NCI-H1436 treated with DMSO at 0.1 percent for 48 hours (cell line): ENCODE data around the gene LENG9.
"Not testable (repeated sequence)": the region's sequence is repeated elsewhere in the genome, so short reads cannot be mapped to it uniquely, and the experiment has no call there.

Experiments used
- DNase-seq: peaks from one replicate; lab custom pipeline; 2025; lab: John Stamatoyannopoulos, UW

LENG9 gene

GRCh38 chr19:54478677-54479266 lies 15.2 kb upstream of the LENG9 start:
- DNase-seq, result no peak

DNA sequence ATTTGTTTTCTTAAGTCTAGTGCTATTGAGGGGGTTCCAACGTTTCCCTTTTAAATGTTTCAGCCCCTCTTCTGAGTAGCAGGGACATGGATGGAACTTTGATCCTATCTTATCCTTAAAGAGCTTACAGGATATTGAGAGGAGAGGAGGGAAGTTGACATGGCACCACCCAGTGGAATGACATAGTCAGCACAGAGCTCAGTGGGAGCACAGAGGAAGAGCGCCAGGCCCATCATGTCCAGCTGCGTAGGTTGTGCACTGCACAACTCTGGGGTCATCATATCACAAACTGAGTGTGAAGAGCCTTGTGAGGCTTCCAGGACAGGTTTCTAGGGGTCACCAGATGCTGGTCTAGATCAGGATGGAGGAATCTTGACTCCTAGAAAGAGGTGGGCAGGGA lies 14.1 kb upstream of the LENG9 start:
- DNase-seq, result no peak

GRCh38 chr19:54475706-54476105 lies 12.1 kb upstream of the LENG9 start:
- no peak for DNase-seq

DNA sequence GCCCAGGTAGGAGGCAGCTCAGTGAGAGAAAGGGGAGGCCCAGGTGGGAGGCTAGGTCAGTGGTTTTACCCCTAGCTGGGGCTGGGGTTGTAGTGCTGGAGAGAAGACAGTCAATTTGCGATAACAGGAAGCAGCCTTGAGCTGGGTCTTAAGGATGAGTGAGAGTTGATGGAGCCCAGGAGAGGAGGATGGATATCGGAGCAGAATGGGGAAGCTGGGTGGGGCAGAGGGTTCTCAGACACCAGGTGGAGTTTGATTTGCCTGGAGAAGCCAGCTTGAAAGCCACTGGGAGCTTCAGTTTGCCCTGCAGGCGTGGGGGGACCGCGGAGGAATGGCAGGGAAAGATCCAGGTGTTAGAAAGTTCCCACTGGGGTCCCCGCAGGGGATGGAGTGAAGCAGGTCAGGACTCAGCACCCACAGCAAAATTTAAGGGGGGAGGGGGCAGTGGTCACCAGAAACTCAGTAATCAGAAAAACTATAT lies 10.4 kb upstream of the LENG9 start:
- DNase-seq, result no peak

- DNase-seq, result no peak
These were observed 9.7 kb upstream of the LENG9 start, which contains the start of gene CDC42EP5 for GRCh38 chr19:54473071-54473891. CDC42EP5 (minus strand) TSS chr19:54473296; CDS start chr19:54465547, 7,749 bp downstream.

DNA sequence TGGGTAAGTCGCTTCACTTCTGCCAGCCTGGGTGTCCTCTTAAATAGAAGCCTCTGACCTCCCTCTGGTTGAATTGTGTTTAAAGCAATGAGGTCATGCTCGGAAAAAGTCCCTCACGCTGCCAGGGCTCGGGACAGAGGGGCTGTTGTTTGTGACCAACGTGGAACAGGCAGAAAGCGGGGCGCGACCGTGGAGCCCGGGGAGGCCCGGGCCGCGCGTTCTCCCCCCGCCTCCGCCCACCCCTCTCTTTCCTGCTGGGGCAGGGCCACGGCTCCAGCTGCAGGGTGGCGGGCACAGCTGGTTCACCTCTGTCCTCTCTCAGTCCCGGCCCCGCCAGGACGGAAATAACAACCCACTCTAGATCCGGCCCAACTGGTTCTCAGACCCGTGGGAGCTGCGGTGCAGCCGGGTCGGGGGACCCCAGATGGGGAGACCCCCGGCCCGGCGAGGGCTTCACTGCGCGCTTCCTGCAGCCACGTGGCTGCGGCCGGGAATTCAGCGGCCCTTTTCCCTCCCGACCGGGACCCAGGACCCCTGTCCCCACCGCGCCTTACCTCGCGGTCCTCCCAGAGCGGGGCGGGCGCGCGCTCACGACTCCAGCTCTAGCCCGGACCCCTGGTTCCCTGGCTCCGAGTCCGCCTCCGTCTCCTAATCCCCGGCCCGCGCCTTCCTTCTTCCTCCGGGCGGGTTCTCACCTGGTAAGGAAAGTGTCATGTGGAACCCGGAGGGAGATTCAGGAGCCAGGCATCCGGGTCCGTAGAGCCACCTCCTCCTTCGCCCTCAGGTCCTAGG lies 7.6 kb upstream of the LENG9 start:
- DNase-seq, result no peak

DNA sequence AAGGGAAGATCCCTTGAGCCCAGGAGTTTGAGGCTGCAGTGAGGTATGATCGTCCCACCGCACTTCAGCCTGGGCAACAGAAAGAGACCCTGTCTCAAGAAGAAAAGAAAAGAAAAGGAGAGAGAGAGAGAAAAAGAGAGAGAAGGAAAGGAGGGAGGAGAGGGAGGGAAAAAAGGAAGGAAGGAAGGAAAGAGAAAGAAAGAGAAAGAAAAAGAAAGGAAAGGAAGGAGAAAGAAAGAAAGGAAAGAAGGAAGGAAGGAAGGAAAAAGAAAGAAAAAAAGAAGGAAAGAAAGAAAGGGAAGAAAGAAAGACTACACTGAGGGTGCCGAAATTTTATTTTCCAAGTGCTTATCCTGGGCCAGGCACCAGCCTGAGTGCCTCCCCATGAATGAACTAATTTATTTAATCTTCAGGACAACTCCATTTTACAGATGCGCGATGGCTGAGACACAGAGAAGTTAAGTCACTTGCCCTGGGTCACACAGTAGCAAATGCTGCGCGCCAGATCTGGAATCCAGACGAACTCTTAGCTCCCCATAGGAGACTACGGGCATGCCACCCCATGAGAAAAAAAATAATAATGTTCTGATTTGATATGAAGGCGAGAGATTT lies 6.8 kb upstream of the LENG9 start:
- DNase-seq, result no peak

GRCh38 chr19:54469496-54469934 lies 5.9 kb upstream of the LENG9 start:
- DNase-seq, result no peak

DNA sequence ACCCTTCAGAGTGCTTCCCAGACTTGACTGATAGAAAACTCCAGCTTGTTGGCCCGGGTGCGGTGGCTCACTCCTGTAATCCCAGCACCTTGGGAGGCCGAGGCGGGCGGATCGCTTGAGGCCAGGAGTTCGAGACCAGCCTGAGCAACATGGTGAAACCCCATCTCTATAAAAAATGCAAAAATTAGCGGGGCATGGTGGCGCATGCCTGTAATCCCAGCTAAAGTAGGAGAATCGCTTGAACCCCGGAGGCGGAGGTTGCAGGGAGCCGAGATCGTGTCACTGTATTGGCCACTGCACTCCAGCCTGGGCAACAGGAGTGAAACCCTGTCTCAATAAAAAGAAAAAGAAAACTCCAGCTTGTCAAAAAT lies 2.5 kb upstream of the LENG9 start:
- DNase-seq, result not testable (repeated sequence)

- no peak for DNase-seq
These were observed 2.0 kb upstream of the LENG9 start for GRCh38 chr19:54465426-54466109.

DNA sequence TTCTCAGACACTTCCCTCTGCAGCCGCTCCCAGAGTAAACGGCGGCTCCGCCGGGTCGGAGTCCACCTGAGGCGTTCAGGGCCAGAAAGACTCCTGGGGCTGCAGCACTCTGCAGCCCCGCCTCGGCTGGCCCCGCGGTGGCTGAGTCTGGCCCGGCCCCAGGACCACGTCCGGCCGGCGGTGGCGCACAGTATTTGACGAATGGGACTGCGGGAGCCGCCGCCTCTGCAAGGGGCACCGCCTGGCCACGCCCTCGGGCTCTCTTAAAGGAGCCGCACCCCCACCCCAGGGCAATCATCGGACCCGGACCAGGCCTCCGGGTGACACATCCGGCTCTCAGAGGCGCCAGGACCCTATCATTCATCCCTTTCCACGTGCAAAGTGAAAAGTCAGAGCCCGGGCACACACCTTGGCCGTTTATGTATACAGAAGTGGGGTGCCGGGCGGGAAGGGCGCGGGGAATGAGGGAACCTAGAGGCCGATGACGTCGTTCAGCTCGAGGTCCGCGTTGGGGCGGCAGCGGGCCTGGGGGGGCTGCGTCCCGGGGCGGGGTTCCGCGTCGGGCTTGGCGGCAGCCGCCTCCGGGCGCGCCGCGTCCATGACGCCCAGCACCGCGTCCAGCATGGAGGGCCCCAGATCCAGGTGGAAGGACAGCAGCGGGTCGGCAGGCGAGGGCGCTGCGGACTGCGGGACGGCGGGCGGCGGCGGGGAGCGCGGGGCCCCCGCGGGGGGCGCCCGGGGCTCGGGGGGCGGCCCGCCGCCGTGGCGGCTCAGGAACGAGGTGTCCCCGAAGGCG lies 1.2 kb upstream of the LENG9 start:
- DNase-seq, result peak; percentile 58

DNA sequence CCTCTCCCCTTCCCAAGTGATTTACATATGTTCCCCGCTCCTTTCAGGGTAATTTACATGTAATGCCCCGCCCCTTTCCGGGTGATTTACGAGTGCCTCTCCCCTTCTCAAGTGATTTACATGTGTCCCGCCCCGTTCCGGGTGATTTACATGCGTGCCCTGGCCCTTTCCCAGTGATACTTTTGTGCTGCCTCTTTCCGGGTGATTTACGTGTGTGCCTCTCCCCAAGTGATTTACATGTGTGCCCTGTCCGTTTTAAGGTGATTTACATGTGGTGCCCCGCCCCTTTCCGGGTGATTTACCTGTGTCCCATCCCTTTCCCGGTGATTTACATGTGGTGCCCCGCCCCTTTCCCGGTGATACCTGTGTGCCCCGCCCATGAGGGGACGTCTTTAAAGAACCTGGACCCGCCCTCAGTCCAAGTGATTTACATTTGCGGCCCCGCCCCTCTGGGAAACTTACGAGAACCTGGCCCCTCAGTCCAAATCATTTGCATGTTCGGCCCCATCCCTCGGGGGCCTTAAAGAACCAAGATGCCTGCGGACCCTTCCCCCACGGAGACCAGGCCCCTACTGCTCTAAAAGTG lies 559 bp upstream of the LENG9 start:
- peak; percentile 93 for DNase-seq

DNA sequence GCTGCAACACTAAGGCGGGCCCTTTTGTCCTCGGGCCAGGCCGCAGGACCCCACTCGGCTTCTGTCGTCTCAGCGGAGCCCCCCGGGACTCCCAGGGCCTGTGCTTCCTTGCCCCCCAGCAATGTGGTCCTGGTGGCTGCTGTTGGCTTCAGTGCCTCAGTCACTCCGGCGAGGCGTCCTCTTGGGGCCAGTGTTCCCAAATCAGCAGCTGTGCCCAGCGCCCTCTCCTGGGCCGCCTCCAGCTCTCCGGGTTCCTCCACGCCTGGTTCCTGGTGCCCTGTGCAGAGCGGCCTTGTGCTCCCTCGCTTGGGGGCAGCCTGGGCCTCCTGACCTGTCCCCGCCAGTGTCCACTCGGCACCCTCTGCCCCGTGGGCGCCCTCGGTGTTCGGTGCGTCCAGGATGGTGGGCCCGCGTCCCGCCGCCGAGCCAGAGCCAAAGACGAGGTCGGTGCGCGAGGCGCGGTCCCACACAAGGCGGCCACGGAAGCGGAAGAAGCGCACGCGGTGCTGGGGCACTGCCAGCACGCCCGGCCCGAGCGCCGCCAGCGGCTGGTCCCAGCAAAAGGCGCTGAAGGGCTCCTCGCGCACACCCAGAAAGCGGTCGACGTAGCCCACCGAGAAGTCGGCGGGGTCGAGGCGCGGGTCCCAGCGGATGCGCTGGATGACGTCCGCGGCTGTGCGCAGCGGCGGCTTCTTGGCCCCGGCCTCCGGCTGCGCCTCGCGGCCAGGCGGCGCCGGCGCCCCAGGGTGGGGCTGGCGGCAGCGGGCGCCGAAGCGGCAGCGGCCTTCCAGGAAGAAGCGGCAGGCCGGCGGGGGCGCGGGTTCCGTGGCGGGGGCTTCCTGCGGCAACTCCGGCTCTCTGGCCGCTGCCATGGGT lies 685 bp downstream of the LENG9 start:
- no peak for DNase-seq

DNA sequence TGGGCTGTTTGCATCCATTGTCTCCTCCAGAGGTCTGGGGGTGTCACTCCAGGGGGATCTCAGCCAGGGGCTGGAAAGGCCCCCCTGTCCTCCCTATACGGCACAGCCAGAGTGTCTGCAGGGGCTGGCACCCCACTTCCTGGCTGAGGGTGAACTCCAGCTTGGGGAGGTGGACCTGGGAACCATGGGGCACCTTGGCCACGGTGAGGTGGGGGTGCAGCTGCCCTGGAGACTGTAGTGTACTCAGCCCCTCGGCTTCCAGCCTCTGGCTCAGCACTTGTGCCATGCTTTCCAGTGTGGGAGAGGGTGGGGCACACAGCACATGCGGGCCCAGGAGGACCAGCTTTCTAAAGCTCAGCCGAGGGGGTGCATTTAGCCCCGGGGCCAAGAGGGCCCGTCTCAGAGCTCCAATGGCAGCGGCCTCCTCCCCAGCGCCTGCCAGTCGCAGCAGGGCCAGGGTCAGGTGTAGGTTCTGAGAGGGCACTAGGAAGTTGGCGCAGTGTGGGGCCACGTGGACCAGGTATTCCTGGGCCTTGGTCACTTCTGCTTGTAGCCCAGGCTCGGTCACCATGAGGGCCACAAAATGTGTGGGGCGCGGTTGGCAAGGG lies 1.4 kb downstream of the LENG9 start:
- DNase-seq, result no peak

DNA sequence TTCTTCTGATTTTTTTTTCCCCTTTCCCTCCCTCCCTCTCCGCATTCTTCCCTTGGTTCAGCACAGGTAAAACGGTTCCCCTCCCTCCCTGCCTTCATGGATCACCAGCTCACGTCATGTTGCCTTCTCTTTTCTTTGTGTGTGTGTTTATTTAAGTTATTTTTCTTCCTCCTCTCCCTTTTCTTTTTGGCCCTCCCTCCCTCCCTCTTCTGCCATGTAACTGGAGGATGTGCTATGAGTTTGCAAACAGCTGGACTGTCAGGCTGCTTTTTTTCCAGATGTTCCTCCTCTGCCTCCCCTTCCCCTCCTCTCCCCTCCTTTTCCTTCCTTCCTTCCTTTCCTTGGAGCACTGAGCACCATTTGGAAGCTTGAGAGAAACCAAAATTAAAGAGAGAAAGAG lies 2.0 kb downstream of the LENG9 start:
- no peak for DNase-seq

GRCh38 chr19:54461210-54461609 lies 2.4 kb downstream of the LENG9 start:
- DNase-seq, result no peak

- DNase-seq, result no peak
These were observed 3.2 kb downstream of the LENG9 start for GRCh38 chr19:54460230-54461005.
